Thyroid gland (tissue), 4 donors: ENCODE data around the gene HAUS1.

Experiments used
- POLR2A ChIP-seq, 2 donors: fragments of 450-650 bp; IDR thresholded peaks; one replicate each; pipeline ENCODE4 v1.6.1; 2017; ENCODE audit warnings: antibody characterized with exemption in 2 of 2, mild to moderate bottlenecking in 2 of 2, moderate library complexity in 1 of 2
- TF ChIP-seq, protein P1 (sequence below), 6 experiments: fragments of 200-600 bp in 3 of 6; fragments of 450-650 bp in 3 of 6; sonication (generic) in 3 of 6; IDR thresholded peaks; one replicate each; pipeline ENCODE4 v1.5.1; 2016 to 2019; ENCODE audit warnings: antibody characterized with exemption in 6 of 6, mild to moderate bottlenecking in 2 of 6, inconsistent platforms in 1 of 6, moderate library complexity in 1 of 6

DNA sequence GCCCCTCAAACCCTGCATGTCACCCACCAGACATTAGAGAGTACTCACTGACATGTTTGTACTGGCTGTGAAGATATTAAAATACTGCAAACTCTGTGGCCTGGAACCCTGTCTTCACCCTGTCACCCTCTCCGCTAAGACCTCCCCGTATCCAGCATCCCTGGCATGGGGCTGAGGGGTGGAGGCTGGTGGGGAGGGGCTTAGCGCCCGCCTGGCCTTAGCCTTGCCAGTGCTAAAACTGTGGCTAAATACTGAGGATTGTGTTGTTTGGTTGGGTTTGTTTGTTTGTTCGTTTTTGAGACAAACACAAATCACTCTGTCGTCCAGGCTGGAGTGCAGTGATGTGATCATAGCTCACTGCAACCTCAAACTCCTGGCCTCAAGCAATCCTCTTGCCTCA is 34.0 kb upstream of the HAUS1 start:
- TF ChIP-seq POLR2A (IDR thresholded peaks at IDR 0.05): no peak
- TF ChIP-seq, protein P1, sequence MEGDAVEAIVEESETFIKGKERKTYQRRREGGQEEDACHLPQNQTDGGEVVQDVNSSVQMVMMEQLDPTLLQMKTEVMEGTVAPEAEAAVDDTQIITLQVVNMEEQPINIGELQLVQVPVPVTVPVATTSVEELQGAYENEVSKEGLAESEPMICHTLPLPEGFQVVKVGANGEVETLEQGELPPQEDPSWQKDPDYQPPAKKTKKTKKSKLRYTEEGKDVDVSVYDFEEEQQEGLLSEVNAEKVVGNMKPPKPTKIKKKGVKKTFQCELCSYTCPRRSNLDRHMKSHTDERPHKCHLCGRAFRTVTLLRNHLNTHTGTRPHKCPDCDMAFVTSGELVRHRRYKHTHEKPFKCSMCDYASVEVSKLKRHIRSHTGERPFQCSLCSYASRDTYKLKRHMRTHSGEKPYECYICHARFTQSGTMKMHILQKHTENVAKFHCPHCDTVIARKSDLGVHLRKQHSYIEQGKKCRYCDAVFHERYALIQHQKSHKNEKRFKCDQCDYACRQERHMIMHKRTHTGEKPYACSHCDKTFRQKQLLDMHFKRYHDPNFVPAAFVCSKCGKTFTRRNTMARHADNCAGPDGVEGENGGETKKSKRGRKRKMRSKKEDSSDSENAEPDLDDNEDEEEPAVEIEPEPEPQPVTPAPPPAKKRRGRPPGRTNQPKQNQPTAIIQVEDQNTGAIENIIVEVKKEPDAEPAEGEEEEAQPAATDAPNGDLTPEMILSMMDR (IDR thresholded peaks at IDR 0.05): no peak
